IMR-90 (cell line): ENCODE results near the gene AUTS2. TPM values are rescaled to one million over a fixed set of nuclear protein-coding genes. Genes with fewer than 3 reads are reported as not detected.

Experiments used
- ATAC-seq: fragments of 200-7000 bp; cut with Tn5 transposase; 2 replicates; pipeline ENCODE4 v1.9.1; 2020; ENCODE audit warnings: low read depth, mild to moderate bottlenecking, moderate library complexity
- BruUV-seq: library from RNA; stranded (reverse); fragments of 400-500 nt; replicated peaks from 2 replicates; lab custom pipeline; 2021; lab: Mats Ljungman, UMichigan
- CTCF ChIA-PET: fragments of 300-600 bp; formaldehyde crosslinking; extraction: SDS; loops from one replicate; lab custom pipeline; 2021; ENCODE audit warnings: antibody characterized with exemption; lab: Yijun Ruan, JAX
- POLR2A ChIA-PET: fragments of 300-600 bp; sonication (Branson Sonifier 250); formaldehyde crosslinking; loops from one replicate; lab custom pipeline; 2022; ENCODE audit warnings: antibody characterized with exemption; ENCODE audit not compliant: unreplicated experiment; lab: Charles Lee
- DNase-seq: peaks from one replicate; pipeline ENCODE4 v3.0.0; 2013
- H2AFZ ChIP-seq: replicated peaks from 2 replicates; pipeline ENCODE3; 2013; ENCODE audit warnings: low read length, mild to moderate bottlenecking; ENCODE audit not compliant: poor library complexity
- H2AK5ac ChIP-seq: 2 replicates; pipeline ENCODE4 v1.6.1; 2013; ENCODE audit warnings: low read depth, low read length, inconsistent platforms
- H2AK9ac ChIP-seq: replicated peaks from 2 replicates; pipeline ENCODE3; 2013; ENCODE audit warnings: mild to moderate bottlenecking, low read depth, low read length, moderate library complexity; ENCODE audit not compliant: poor library complexity
- H2BK120ac ChIP-seq: 2 replicates; pipeline ENCODE4 v1.6.1; 2013; ENCODE audit warnings: low read depth, low read length, inconsistent platforms
- H2BK15ac ChIP-seq: 3 replicates; pipeline ENCODE4 v1.6.1; 2013; ENCODE audit warnings: low read depth, low read length, inconsistent platforms
- H2BK20ac ChIP-seq: 2 replicates; pipeline ENCODE4 v1.6.1; 2013; ENCODE audit warnings: low read depth, mild to moderate bottlenecking, inconsistent platforms, low read length, moderate library complexity
- H2BK5ac ChIP-seq: 2 replicates; pipeline ENCODE4 v1.6.1; 2013; ENCODE audit warnings: mild to moderate bottlenecking, low read depth, low read length, inconsistent platforms; ENCODE audit not compliant: poor library complexity, severe bottlenecking
- H3K14ac ChIP-seq: replicated peaks from 2 replicates; pipeline ENCODE4 v1.6.1; 2013; ENCODE audit warnings: low read depth, low read length, inconsistent platforms
- H3K18ac ChIP-seq: 2 replicates; pipeline ENCODE4 v1.6.1; 2013; ENCODE audit warnings: low read depth, low read length, control low read depth
- H3K23ac ChIP-seq: 2 replicates; pipeline ENCODE4 v1.6.1; 2013; ENCODE audit warnings: low read depth, low read length, inconsistent platforms
- H3K27ac ChIP-seq: 2 replicates; pipeline ENCODE4 v1.5.1; 2013; ENCODE audit warnings: mild to moderate bottlenecking, control low read depth, low read length; ENCODE audit not compliant: insufficient read depth
- H3K27me3 ChIP-seq: 2 replicates; pipeline ENCODE4 v1.6.1; 2013; ENCODE audit warnings: low read length; ENCODE audit not compliant: control insufficient read depth, insufficient read depth
- H3K36me3 ChIP-seq: 2 replicates; pipeline ENCODE4 v1.6.1; 2013; ENCODE audit warnings: low read length, mixed read lengths; ENCODE audit not compliant: control insufficient read depth, insufficient read depth
- H3K4ac ChIP-seq: 2 replicates; pipeline ENCODE4 v1.6.1; 2013; ENCODE audit warnings: low read depth, low read length, inconsistent platforms
- H3K4me1 ChIP-seq: 2 replicates; pipeline ENCODE4 v1.6.1; 2013; ENCODE audit warnings: low read length, mixed read lengths; ENCODE audit not compliant: control insufficient read depth, insufficient read depth
- H3K4me2 ChIP-seq: 2 replicates; pipeline ENCODE4 v1.6.1; 2013; ENCODE audit warnings: low read depth, mild to moderate bottlenecking, control low read depth, low read length, moderate library complexity
- H3K4me3 ChIP-seq: 2 replicates; pipeline ENCODE4 v1.5.1; 2013; ENCODE audit warnings: low read depth, mild to moderate bottlenecking, control low read depth, low read length, moderate library complexity; ENCODE audit not compliant: insufficient read depth
- H3K56ac ChIP-seq: 2 replicates; pipeline ENCODE4 v1.6.1; 2013; ENCODE audit warnings: low read length, inconsistent platforms; ENCODE audit not compliant: insufficient read depth; ENCODE audit errors: extremely low read depth
- H3K79me1 ChIP-seq, 2 experiments: 2 replicates each; pipeline ENCODE4 v1.6.1; 2013; ENCODE audit warnings: low read length in 2 of 2, inconsistent platforms in 1 of 2, low read depth in 1 of 2
- H3K9ac ChIP-seq: 2 replicates; pipeline ENCODE4 v1.6.1; 2013; ENCODE audit warnings: low read depth, low read length, control low read depth
- H3K9me1 ChIP-seq: 2 replicates; pipeline ENCODE4 v1.6.1; 2013; ENCODE audit warnings: low read length, inconsistent platforms; ENCODE audit not compliant: insufficient read depth
- H3K9me3 ChIP-seq: 2 replicates; pipeline ENCODE4 v1.6.1; 2013; ENCODE audit warnings: low read length; ENCODE audit not compliant: control insufficient read depth, insufficient read depth
- H4K20me1 ChIP-seq: 2 replicates; pipeline ENCODE4 v1.6.1; 2013; ENCODE audit warnings: low read length, inconsistent platforms; ENCODE audit not compliant: insufficient read depth
- H4K5ac ChIP-seq: 2 replicates; pipeline ENCODE4 v1.6.1; 2013; ENCODE audit warnings: mild to moderate bottlenecking, low read depth, low read length, control low read depth
- H4K8ac ChIP-seq, 2 experiments: 2 replicates each; pipeline ENCODE4 v1.6.1; 2013; ENCODE audit warnings: low read depth in 2 of 2, low read length in 2 of 2, control low read depth in 1 of 2, inconsistent platforms in 1 of 2
- H4K91ac ChIP-seq: 2 replicates; pipeline ENCODE4 v1.6.1; 2013; ENCODE audit warnings: low read depth, low read length, inconsistent platforms; ENCODE audit not compliant: insufficient read depth
- CTCF ChIP-seq: conservative IDR thresholded peaks from 2 replicates; pipeline ENCODE4 v1.5.1; 2012; ENCODE audit warnings: mild to moderate bottlenecking, low read depth, low read length, improper control_type of control experiment
- MAFK ChIP-seq: IDR thresholded peaks from 2 replicates; pipeline ENCODE4 v1.6.1; 2012; ENCODE audit warnings: low read depth, low read length, improper control_type of control experiment
- WGBS, 2 experiments: methylation state at CpG; one replicate each; pipeline versions ENCODE4 v1.1.5 to v1.1.7; 2013; ENCODE audit warnings: missing lambda C conversion rate in 2 of 2; ENCODE audit not compliant: insufficient read length in 1 of 2; ENCODE audit errors: extremely low coverage in 2 of 2; 5-methylcytosine and 5-hydroxymethylcytosine counted together
- dilution Hi-C: fragments of 300-500 bp; cut with HindIII; formaldehyde crosslinking; loops from one replicate; pipeline ENCODE4 v1.14.3; 2018; ENCODE audit warnings: low sequenced_read_pairs; ENCODE audit not compliant: unreplicated experiment
- in situ Hi-C: fragments of 300-500 bp; cut with MboI; formaldehyde crosslinking; loops from 3 replicates; pipeline ENCODE4 v1.14.3; 2019; ENCODE audit warnings: low sequenced_read_pairs, inconsistent platforms, mixed read lengths
- intact Hi-C: fragments of 100-400 bp; cut with micrococcal nuclease; formaldehyde crosslinking; loops from 2 replicates; pipeline ENCODE4 v1.10.0; 2022
- polyA plus RNA-seq, 3 experiments: library from polyadenylated mRNA; depleted of rRNA; stranded (reverse); fragments of >200 nt; gene quantifications; 2 replicates each; pipeline ENCODE4 v1.2.3, GENCODE V29; 2012; ENCODE audit warnings: low replicate concordance in 1 of 3
- total RNA-seq: library from RNA; depleted of rRNA; stranded (reverse); fragments of >200 nt; gene quantifications from 2 replicates; pipeline ENCODE4 v1.2.3, GENCODE V29; 2012

AUTS2 gene
- total and polyA plus RNA-seq, 2 of the 4 experiments (the other 2 are of a cell fraction) = 0.90 to 3.0 TPM

- DNase-seq (no peak), ATAC-seq (no peak)
- no peaks in the 10 kb centered on the region for H3K79me1 ChIP-seq
- no peak overlapping the region for H2AK9ac ChIP-seq
- no peak overlapping the region for H2AK5ac ChIP-seq
- no peak for TF ChIP-seq CTCF
- TF ChIP-seq MAFK = peak; percentile 19; the same call in 1 of the 2 replicates
- H3K9ac ChIP-seq = no peak overlapping the region
- no peak overlapping the region for H3K56ac ChIP-seq
- CTCF ChIA-PET = no interaction called here
- no peak overlapping the region for H3K27ac ChIP-seq
- in situ Hi-C loops = no loop called here
- H4K20me1 ChIP-seq = no peaks in the 10 kb centered on the region
- H3K4me3 ChIP-seq = no peak overlapping the region
- H2BK5ac ChIP-seq = no peak overlapping the region
- no peak overlapping the region for H4K5ac ChIP-seq
- H3K4me2 ChIP-seq = no peak overlapping the region
- POLR2A ChIA-PET = no interaction called here
- H2BK15ac ChIP-seq = no peak overlapping the region
- H3K23ac ChIP-seq = no peak overlapping the region
- no peak overlapping the region for H2BK20ac ChIP-seq
- H2AFZ ChIP-seq = no peak overlapping the region
- no peak overlapping the region for H4K91ac ChIP-seq
- H3K9me1 ChIP-seq = no peaks in the 10 kb centered on the region
- H3K18ac ChIP-seq = no peak overlapping the region
- no peak overlapping the region for H4K8ac ChIP-seq
- dilution Hi-C loops = no loop called here
- intact Hi-C loops = no loop called here
- no peaks in the 10 kb centered on the region for H3K9me3 ChIP-seq
- no peak overlapping the region for H3K4ac ChIP-seq
- H3K14ac ChIP-seq = no peak overlapping the region
- no peak overlapping the region for H2BK120ac ChIP-seq
- no TSS peak for BruUV-seq
- no peaks in the 10 kb centered on the region for H3K36me3 ChIP-seq
- no peaks in the 10 kb centered on the region for H3K4me1 ChIP-seq
- no peaks in the 10 kb centered on the region for H3K27me3 ChIP-seq
- whole genome bisulfite sequencing, 2 experiments = 75% methylated on average over 6 of the region's 8 CpGs; no CpG with 5 or more reads in 1 of the 2 experiments
Measured at GRCh38 chr7:70480927-70481569, 882.8 kb downstream of the AUTS2 start.
